ENCODE results near the gene SOBP.

DNA sequence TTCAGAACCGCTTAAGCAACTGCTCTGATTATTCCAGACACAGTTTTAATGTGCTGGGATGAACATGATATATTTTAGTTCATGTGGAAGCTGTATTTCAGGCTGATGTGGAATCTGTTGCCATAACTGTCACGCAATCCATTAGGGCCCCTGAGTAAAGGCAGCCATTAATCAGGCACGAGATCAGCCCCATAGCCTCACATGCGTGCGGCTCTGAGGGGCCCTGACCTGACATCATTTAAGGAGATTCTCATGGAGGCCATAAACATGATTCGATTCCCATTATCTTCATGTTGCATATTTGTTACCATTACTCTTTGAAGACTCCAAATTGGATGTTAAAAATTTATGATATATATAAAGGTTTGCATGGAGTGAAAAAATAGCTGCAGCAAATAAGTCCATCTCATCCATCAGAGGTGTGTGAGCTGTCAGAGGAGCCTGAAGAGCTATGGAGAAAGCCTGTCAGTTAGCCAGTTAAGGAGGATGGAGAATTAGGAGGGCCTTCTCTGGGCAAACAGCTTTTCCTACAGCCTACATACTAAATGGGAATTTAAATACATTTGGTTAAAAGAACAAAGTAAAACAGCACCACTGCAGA is 89.6 kb downstream of the SOBP start:
- TF ChIP-seq, protein P1, sequence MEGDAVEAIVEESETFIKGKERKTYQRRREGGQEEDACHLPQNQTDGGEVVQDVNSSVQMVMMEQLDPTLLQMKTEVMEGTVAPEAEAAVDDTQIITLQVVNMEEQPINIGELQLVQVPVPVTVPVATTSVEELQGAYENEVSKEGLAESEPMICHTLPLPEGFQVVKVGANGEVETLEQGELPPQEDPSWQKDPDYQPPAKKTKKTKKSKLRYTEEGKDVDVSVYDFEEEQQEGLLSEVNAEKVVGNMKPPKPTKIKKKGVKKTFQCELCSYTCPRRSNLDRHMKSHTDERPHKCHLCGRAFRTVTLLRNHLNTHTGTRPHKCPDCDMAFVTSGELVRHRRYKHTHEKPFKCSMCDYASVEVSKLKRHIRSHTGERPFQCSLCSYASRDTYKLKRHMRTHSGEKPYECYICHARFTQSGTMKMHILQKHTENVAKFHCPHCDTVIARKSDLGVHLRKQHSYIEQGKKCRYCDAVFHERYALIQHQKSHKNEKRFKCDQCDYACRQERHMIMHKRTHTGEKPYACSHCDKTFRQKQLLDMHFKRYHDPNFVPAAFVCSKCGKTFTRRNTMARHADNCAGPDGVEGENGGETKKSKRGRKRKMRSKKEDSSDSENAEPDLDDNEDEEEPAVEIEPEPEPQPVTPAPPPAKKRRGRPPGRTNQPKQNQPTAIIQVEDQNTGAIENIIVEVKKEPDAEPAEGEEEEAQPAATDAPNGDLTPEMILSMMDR (optimal IDR thresholded peaks at IDR 0.05 in 1 of 3, IDR thresholded peaks at IDR 0.05 in 1 of 3, conservative IDR thresholded peaks at IDR 0.05 in 1 of 3; ENCODE audit: extremely low read depth in 1 of 3, insufficient read depth in 2 of 3, low read length in 3 of 3): no peak
- TF ChIP-seq EZH2 (IDR thresholded peaks at IDR 0.05; ENCODE audit: low read length): no peak
